Breast epithelium (tissue), 4 donors: ENCODE data around the gene SLC4A9. TPM values are rescaled to one million over a fixed set of nuclear protein-coding genes. Genes with fewer than 3 reads are reported as not detected.

Experiments used
- DNase-seq, 2 donors: peaks; one replicate each; pipeline ENCODE4 v3.0.0-alpha.2; 2019; ENCODE audit warnings: low spot score in 2 of 2
- H3K27ac ChIP-seq, 2 donors: fragments of 200-600 bp; sonication (generic) in 1 of 2; one replicate each; pipeline ENCODE4 v1.5.1; 2016 to 2019; ENCODE audit warnings: mild to moderate bottlenecking in 1 of 2
- H3K27me3 ChIP-seq, 2 donors: fragments of 200-600 bp; sonication (generic) in 1 of 2; one replicate each; pipeline versions ENCODE4 v1.5.1 to v1.6.0; 2017 to 2019; ENCODE audit warnings: control low read depth in 1 of 2, mild to moderate bottlenecking in 1 of 2
- H3K36me3 ChIP-seq: fragments of 200-600 bp; one replicate; pipeline ENCODE4 v1.5.1; 2019
- H3K4me1 ChIP-seq, 2 donors: fragments of 200-600 bp; sonication (generic); one replicate each; pipeline ENCODE4 v1.5.1; 2016 to 2019; ENCODE audit warnings: control low read depth in 1 of 2
- H3K4me3 ChIP-seq, 3 donors: fragments of 200-600 bp; sonication (generic); 1 replicate in 2 of 3; 2 replicates in 1 of 3; pipeline ENCODE4 v1.5.1; 2016 to 2019; ENCODE audit warnings: mild to moderate bottlenecking in 3 of 3, moderate library complexity in 2 of 3
- H3K9me3 ChIP-seq, 2 donors: fragments of 200-600 bp; sonication (generic) in 1 of 2; one replicate each; pipeline ENCODE4 v1.5.1; 2016 to 2019; ENCODE audit warnings: control low read depth in 1 of 2
- POLR2A ChIP-seq: fragments of 450-650 bp; IDR thresholded peaks from one replicate; pipeline ENCODE4 v1.6.1; 2016; ENCODE audit warnings: antibody characterized with exemption, mild to moderate bottlenecking, moderate library complexity
- POLR2AphosphoS5 ChIP-seq, 3 donors: sonication (generic); formaldehyde crosslinking; IDR thresholded peaks; one replicate each; pipeline ENCODE4 v1.6.1; 2017; ENCODE audit warnings: antibody characterized with exemption in 3 of 3
- intact Hi-C: fragments of 100-400 bp; cut with DNase I; formaldehyde crosslinking; loops from one replicate; pipeline ENCODE4 v1.15.1; 2023; ENCODE audit warnings: low total_unique reads
- total RNA-seq, 3 donors: library from RNA; depleted of rRNA; stranded (reverse); fragments of >200 nt; gene quantifications; one replicate each; pipeline ENCODE4 v1.1.0, GENCODE V29; 2016
- TF ChIP-seq, protein P1 (sequence below), 3 donors: fragments of 450-650 bp; IDR thresholded peaks; one replicate each; pipeline ENCODE4 v1.5.1; 2016 to 2017; ENCODE audit warnings: antibody characterized with exemption in 3 of 3, mild to moderate bottlenecking in 3 of 3, moderate library complexity in 3 of 3

Gene SLC4A9
- total RNA-seq, 3 donors from 2014 or later, result not detected

DNA sequence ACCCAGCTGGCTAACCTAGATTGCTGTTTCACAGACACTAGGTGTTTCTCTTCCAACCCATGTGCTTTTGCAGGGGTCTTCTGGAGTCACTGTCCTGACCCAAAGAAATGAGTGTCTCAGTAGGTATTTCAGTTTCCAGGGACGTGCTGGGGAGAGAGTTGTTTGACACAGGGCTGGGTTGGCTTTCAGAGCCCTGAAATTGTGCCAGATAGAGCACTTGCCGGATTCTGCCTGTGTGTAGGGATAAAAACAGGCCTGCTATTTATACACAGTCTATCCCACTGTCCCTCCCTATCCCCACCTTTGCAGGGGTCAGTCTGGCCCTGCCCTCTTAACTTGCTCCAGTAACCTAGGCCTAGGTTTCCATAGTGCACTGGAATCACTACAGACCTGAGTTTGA, 12.6 kb upstream of the SLC4A9 start:
- Histone ChIP-seq H3K9me3 (no peaks in the 10 kb centered on the region), H3K4me1 (peaks cover 0 to 4% of the 10 kb centered on the region in 2 donors), H3K27ac (peak overlapping the region; percentile 79 to 85), H3K36me3 (no peaks in the 10 kb centered on the region), H3K27me3 (no peaks in the 10 kb centered on the region), H3K4me3 (peak overlapping the region in 1 of 3 donors; percentile 82)
- intact Hi-C loops, result no loop called here
- no peak for DNase-seq
- TF ChIP-seq POLR2AphosphoS5 (IDR thresholded peaks at IDR 0.05) (no peak), POLR2A (no peak)
- TF ChIP-seq, protein P1, sequence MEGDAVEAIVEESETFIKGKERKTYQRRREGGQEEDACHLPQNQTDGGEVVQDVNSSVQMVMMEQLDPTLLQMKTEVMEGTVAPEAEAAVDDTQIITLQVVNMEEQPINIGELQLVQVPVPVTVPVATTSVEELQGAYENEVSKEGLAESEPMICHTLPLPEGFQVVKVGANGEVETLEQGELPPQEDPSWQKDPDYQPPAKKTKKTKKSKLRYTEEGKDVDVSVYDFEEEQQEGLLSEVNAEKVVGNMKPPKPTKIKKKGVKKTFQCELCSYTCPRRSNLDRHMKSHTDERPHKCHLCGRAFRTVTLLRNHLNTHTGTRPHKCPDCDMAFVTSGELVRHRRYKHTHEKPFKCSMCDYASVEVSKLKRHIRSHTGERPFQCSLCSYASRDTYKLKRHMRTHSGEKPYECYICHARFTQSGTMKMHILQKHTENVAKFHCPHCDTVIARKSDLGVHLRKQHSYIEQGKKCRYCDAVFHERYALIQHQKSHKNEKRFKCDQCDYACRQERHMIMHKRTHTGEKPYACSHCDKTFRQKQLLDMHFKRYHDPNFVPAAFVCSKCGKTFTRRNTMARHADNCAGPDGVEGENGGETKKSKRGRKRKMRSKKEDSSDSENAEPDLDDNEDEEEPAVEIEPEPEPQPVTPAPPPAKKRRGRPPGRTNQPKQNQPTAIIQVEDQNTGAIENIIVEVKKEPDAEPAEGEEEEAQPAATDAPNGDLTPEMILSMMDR (IDR thresholded peaks at IDR 0.05), result no peak

DNA sequence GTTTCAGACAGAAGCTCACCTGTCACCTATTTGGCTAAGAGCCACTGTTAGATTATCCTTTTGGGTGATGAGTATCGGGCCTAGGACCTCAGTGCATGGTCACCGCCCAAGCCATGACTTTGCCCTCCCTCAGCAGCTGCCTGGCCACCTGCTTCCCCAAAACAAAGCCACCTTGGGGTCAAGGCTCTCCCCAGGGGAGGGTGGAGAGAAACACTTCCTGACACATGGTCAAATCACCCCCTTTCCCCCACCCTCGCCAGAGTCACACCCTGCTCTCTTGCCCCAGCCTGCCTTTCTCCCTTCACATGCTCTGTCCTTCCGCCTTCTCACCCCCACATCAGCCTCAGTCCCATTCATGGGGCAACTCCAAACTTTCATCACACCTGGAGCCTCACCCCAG, 11.9 kb upstream of the SLC4A9 start:
- Histone ChIP-seq H3K27ac (no peak overlapping the region), H3K4me1 (peaks cover 0 to 4% of the 10 kb centered on the region in 2 donors), H3K27me3 (no peaks in the 10 kb centered on the region), H3K36me3 (no peaks in the 10 kb centered on the region), H3K9me3 (no peaks in the 10 kb centered on the region), H3K4me3 (no peak overlapping the region)
- no peak for DNase-seq
- intact Hi-C loops, result no loop called here
- TF ChIP-seq POLR2A (no peak), POLR2AphosphoS5 (IDR thresholded peaks at IDR 0.05) (no peak)
- TF ChIP-seq, protein P1 (IDR thresholded peaks at IDR 0.05), result no peak

DNA sequence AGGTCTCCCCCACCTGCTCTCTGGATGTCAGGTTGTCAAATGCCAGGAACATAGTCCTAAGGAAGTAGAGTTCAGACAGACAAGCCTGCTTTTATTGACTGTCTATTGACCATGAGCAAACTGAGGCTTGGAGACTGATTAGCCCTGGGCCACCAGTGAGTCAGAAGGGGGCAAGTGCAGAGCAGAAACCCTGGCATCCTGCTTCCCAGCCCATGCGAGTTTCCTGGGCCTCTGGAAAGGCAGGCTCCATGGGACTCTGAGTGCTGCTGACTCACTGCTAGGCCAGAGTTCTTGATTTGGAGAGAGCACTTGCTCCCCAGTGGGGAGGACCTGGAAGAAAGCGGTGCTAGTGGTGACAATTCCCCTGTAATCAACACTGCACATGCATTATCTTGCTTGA, 10.8 kb upstream of the SLC4A9 start:
- TF ChIP-seq, protein P1 (IDR thresholded peaks at IDR 0.05), result no peak
- TF ChIP-seq POLR2A (no peak), POLR2AphosphoS5 (IDR thresholded peaks at IDR 0.05) (no peak)
- Histone ChIP-seq H3K4me3 (no peak overlapping the region), H3K4me1 (peaks cover 0 to 4% of the 10 kb centered on the region in 2 donors), H3K27me3 (no peaks in the 10 kb centered on the region), H3K36me3 (no peaks in the 10 kb centered on the region), H3K9me3 (no peaks in the 10 kb centered on the region), H3K27ac (no peak overlapping the region)
- intact Hi-C loops, result no loop called here
- no peak for DNase-seq

DNA sequence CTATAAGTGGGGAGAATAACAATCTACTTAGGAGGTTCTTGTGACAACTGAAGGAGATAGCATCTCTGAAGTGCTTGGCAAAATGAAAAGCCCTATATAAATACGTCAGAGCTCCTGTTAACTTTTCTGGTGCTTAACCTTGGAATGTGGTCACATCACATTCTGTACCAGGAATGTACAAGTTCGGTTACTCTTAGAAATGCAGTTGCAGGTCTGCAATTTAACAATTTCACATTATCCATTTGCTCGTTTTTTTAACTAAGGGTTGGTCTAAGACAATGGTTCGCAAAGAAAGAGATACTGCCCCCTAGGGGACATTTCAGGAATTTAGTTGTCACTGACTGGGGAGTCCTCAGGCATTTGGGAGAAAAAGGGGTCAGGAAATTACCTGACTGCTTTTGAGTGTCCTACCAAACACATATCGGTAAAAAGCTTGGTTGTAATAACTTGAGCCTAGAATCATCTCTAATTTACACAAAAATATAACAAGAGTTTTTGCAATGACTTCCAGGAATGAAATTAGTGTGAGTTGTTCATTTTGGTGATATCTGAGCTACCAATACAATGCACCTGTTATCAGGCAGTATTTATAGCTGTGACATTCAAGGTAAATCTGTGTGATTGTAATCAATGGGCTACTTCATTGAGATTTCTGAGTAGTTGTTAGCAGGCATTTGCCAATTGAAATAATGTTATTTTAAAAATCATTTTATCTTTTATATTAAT, 8.2 kb upstream of the SLC4A9 start:
- Histone ChIP-seq H3K36me3 (no peaks in the 10 kb centered on the region), H3K4me3 (no peak overlapping the region), H3K27ac (no peak overlapping the region), H3K4me1 (no peaks in the 10 kb centered on the region), H3K9me3 (no peaks in the 10 kb centered on the region), H3K27me3 (no peaks in the 10 kb centered on the region)
- TF ChIP-seq, protein P1 (IDR thresholded peaks at IDR 0.05), result peak; percentile 90 to 93 (median 92)
- no peak for TF ChIP-seq POLR2AphosphoS5 (IDR thresholded peaks at IDR 0.05)
- DNase-seq, result no peak
- intact Hi-C loops, result loop anchor here (5.0 kb wide), 1 partner anchor 109 kb away; no protein-coding TSS in a partner anchor

DNA sequence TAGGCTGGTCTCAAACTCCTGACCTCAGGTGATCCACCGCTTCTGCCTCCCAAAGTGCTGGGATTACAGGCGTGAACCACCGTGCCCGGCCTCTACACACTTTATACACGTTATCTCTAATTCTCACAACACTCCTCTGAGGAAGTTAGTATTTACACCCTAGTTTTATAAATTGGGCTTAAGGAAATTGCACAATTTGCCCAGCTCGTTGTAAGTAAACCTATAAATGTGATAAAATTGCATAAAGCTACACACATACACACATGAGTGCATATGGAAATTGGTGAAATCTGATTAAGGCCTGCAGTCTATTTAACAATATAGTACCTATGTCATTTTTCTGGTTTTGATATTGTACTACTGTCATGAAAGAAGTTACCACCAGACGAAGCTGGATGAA, 4.4 kb upstream of the SLC4A9 start:
- intact Hi-C loops, result no loop called here
- H3K27ac ChIP-seq, result no peak overlapping the region
- no peak for DNase-seq
- no peak overlapping the region for H3K4me3 ChIP-seq
- no peaks in the 10 kb centered on the region for H3K27me3 ChIP-seq
- no peak for TF ChIP-seq POLR2AphosphoS5 (IDR thresholded peaks at IDR 0.05)
- TF ChIP-seq, protein P1 (IDR thresholded peaks at IDR 0.05), result no peak
- no peak for TF ChIP-seq POLR2A
- H3K9me3 ChIP-seq, result no peaks in the 10 kb centered on the region
- H3K4me1 ChIP-seq, result no peaks in the 10 kb centered on the region
- H3K36me3 ChIP-seq, result no peaks in the 10 kb centered on the region
